Measurements from ENCODE around the gene ZFAND3. TPM values are rescaled to one million over a fixed set of nuclear protein-coding genes. Genes with fewer than 3 reads are reported as not detected.

ZFAND3 gene
- total RNA-seq, 1 donor from 2014 or later: 131 TPM

DNA sequence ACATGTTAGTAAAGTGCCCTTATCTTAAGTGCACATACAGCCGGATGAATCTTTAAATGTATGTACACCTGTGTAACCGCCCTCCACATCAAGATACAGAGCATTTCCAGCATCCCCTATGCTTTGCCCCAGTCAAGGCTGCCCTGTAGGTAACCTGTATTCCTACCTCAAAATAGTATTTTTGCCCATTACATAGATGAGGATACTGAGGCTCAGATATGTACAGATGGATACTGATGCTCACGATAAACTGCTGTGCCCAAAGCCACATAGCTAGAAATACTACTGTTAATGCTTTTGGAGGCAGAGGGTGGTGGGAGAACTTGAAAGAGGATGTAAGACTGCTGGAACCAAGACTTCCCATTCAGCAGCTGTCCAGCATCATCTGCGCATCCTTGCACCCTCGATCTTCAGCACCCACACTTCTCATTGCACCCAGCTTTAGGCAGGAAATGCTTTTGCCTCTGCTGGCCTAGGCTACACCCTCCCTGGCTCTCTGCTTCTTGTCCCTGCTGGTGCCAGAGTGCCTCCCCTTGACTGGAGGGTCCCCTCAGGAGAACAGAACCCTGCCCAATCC lies 27.0 kb upstream of the ZFAND3 start:
- H3K36me3 Mint-ChIP-seq (ENCODE audit: low read depth, unreplicated experiment): no peaks in the 10 kb centered on the region
- H4K20me1 ChIP-seq (ENCODE audit: insufficient read depth, low read length): no peaks in the 10 kb centered on the region
- no peaks in the 10 kb centered on the region for H3K36me3 ChIP-seq (ENCODE audit: insufficient read depth, low read length)
- H3K4me1 ChIP-seq (ENCODE audit: insufficient read depth, low read length): peaks cover 15% of the 10 kb centered on the region
- no peaks in the 10 kb centered on the region for H3K79me2 ChIP-seq (ENCODE audit: insufficient read depth, low read length)
- no peaks in the 10 kb centered on the region for H3K27me3 Mint-ChIP-seq (ENCODE audit: low read depth, unreplicated experiment)
- DNase-seq (ENCODE audit: low read depth): no peak
- H2AFZ ChIP-seq (ENCODE audit: low read depth, low read length): no peak overlapping the region
- no peaks in the 10 kb centered on the region for H3K9me3 ChIP-seq (ENCODE audit: insufficient read depth, low read depth, low read length)
- H3K9ac ChIP-seq (ENCODE audit: low read length): no peak overlapping the region
- H3K4me2 ChIP-seq (ENCODE audit: low read length): no peak overlapping the region
- peaks cover 18% of the 10 kb centered on the region for H3K4me1 Mint-ChIP-seq (ENCODE audit: low read depth, unreplicated experiment)
- FAIRE-seq: no peak
- H3K27me3 ChIP-seq (ENCODE audit: insufficient read depth, low read length): no peaks in the 10 kb centered on the region
- H3K4me3 Mint-ChIP-seq (ENCODE audit: unreplicated experiment): no peak overlapping the region
- no peak overlapping the region for H3K27ac Mint-ChIP-seq (ENCODE audit: unreplicated experiment)
- H3K4me3 ChIP-seq (ENCODE audit: insufficient read depth, low read depth, low read length): no peak overlapping the region
- no peak for TF ChIP-seq EZH2 (IDR thresholded peaks at IDR 0.05; ENCODE audit: insufficient read depth, low read length)
- TF ChIP-seq, protein P1, sequence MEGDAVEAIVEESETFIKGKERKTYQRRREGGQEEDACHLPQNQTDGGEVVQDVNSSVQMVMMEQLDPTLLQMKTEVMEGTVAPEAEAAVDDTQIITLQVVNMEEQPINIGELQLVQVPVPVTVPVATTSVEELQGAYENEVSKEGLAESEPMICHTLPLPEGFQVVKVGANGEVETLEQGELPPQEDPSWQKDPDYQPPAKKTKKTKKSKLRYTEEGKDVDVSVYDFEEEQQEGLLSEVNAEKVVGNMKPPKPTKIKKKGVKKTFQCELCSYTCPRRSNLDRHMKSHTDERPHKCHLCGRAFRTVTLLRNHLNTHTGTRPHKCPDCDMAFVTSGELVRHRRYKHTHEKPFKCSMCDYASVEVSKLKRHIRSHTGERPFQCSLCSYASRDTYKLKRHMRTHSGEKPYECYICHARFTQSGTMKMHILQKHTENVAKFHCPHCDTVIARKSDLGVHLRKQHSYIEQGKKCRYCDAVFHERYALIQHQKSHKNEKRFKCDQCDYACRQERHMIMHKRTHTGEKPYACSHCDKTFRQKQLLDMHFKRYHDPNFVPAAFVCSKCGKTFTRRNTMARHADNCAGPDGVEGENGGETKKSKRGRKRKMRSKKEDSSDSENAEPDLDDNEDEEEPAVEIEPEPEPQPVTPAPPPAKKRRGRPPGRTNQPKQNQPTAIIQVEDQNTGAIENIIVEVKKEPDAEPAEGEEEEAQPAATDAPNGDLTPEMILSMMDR (IDR thresholded peaks at IDR 0.05; ENCODE audit: insufficient read depth, low read depth, low read length): no peak
- no peak overlapping the region for H3K27ac ChIP-seq (ENCODE audit: low read depth, low read length)
- no peaks in the 10 kb centered on the region for H3K9me3 Mint-ChIP-seq (ENCODE audit: unreplicated experiment)

DNA sequence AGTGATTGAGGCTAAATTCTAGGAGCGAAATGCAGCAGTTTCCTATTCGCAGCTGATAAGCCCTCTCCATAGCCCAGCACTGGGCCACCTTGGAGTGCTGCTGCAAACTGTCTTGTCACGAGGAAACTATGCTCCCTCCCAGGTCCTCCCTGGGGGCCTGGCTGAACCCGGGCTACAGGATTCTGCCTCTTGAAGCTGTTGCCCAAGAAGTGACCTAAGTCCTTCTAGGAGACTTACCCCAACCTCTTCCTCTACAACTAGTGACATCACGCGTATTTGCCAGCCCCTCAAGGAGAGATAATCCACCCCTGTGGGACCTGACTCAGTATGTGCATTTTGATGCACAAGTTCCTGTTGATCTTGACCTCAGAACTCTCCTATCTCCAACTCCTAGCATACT lies 26.5 kb upstream of the ZFAND3 start:
- no peaks in the 10 kb centered on the region for H3K36me3 Mint-ChIP-seq (ENCODE audit: low read depth, unreplicated experiment)
- TF ChIP-seq, protein P1 (IDR thresholded peaks at IDR 0.05; ENCODE audit: insufficient read depth, low read depth, low read length): no peak
- no peak for TF ChIP-seq EZH2 (IDR thresholded peaks at IDR 0.05; ENCODE audit: insufficient read depth, low read length)
- DNase-seq (ENCODE audit: low read depth): no peak
- Histone ChIP-seq H3K79me2 (ENCODE audit: insufficient read depth, low read length) (no peaks in the 10 kb centered on the region), H4K20me1 (ENCODE audit: insufficient read depth, low read length) (no peaks in the 10 kb centered on the region), H3K9me3 (ENCODE audit: insufficient read depth, low read depth, low read length) (no peaks in the 10 kb centered on the region), H3K4me1 (ENCODE audit: insufficient read depth, low read length) (peaks cover 15% of the 10 kb centered on the region), H3K4me2 (ENCODE audit: low read length) (no peak overlapping the region), H3K27me3 (ENCODE audit: insufficient read depth, low read length) (no peaks in the 10 kb centered on the region), H3K4me3 (ENCODE audit: insufficient read depth, low read depth, low read length) (no peak overlapping the region), H3K9ac (ENCODE audit: low read length) (no peak overlapping the region), H3K27ac (ENCODE audit: low read depth, low read length) (no peak overlapping the region), H3K36me3 (ENCODE audit: insufficient read depth, low read length) (no peaks in the 10 kb centered on the region), H2AFZ (ENCODE audit: low read depth, low read length) (no peak overlapping the region)
- no peaks in the 10 kb centered on the region for H3K27me3 Mint-ChIP-seq (ENCODE audit: low read depth, unreplicated experiment)
- no peaks in the 10 kb centered on the region for H3K9me3 Mint-ChIP-seq (ENCODE audit: unreplicated experiment)
- no peak overlapping the region for H3K4me3 Mint-ChIP-seq (ENCODE audit: unreplicated experiment)
- peaks cover 18% of the 10 kb centered on the region for H3K4me1 Mint-ChIP-seq (ENCODE audit: low read depth, unreplicated experiment)
- H3K27ac Mint-ChIP-seq (ENCODE audit: unreplicated experiment): no peak overlapping the region
- no peak for FAIRE-seq

DNA sequence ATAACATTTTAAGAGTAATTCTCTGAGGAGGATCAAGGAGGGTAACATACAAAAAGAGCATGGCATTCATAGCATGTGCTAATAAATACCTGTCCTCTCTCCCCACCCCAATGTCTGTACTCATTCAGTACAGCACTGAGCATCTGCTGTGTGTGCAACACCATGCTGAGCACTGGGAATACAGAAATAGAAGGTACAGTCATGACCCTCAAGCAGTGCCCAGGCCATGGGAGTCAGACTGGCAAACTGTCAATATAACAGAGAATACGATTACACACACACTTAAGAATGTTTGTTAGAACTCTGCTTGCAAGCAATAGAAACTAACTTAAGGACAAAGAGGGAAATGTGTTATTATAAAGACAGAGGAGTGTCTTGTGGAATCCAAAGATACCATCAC lies 24.7 kb upstream of the ZFAND3 start:
- no peak overlapping the region for H3K27ac ChIP-seq (ENCODE audit: low read depth, low read length)
- FAIRE-seq (no peak), DNase-seq (ENCODE audit: low read depth) (peak; percentile 28)
- H4K20me1 ChIP-seq (ENCODE audit: insufficient read depth, low read length): no peaks in the 10 kb centered on the region
- H3K4me2 ChIP-seq (ENCODE audit: low read length): no peak overlapping the region
- Mint-ChIP-seq H3K27me3 (ENCODE audit: low read depth, unreplicated experiment) (peaks cover 11% of the 10 kb centered on the region), H3K27ac (ENCODE audit: unreplicated experiment) (no peak overlapping the region), H3K36me3 (ENCODE audit: low read depth, unreplicated experiment) (no peaks in the 10 kb centered on the region), H3K4me3 (ENCODE audit: unreplicated experiment) (peak overlapping the region; percentile 20), H3K4me1 (ENCODE audit: low read depth, unreplicated experiment) (peaks cover 18% of the 10 kb centered on the region), H3K9me3 (ENCODE audit: unreplicated experiment) (no peaks in the 10 kb centered on the region)
- no peaks in the 10 kb centered on the region for H3K9me3 ChIP-seq (ENCODE audit: insufficient read depth, low read depth, low read length)
- TF ChIP-seq, protein P1 (IDR thresholded peaks at IDR 0.05; ENCODE audit: insufficient read depth, low read depth, low read length): no peak
- no peak for TF ChIP-seq EZH2 (IDR thresholded peaks at IDR 0.05; ENCODE audit: insufficient read depth, low read length)
- H3K4me1 ChIP-seq (ENCODE audit: insufficient read depth, low read length): peaks cover 15% of the 10 kb centered on the region
- no peak overlapping the region for H2AFZ ChIP-seq (ENCODE audit: low read depth, low read length)
- H3K36me3 ChIP-seq (ENCODE audit: insufficient read depth, low read length): no peaks in the 10 kb centered on the region
- no peaks in the 10 kb centered on the region for H3K79me2 ChIP-seq (ENCODE audit: insufficient read depth, low read length)
- no peak overlapping the region for H3K9ac ChIP-seq (ENCODE audit: low read length)
- H3K27me3 ChIP-seq (ENCODE audit: insufficient read depth, low read length): peaks cover 5% of the 10 kb centered on the region
- H3K4me3 ChIP-seq (ENCODE audit: insufficient read depth, low read depth, low read length): no peak overlapping the region

Data from astrocyte (in vitro differentiated cells and primary cell).